MCF 10A (cell line): ENCODE measurements around the gene GUCA1A. TPM values are rescaled to one million over a fixed set of nuclear protein-coding genes. Genes with fewer than 3 reads are reported as not detected.

ENCODE experiments used
- BruUV-seq: library from RNA; stranded (reverse); fragments of 400-500 nt; replicated peaks from 2 replicates; lab custom pipeline; 2021; lab: Mats Ljungman, UMichigan
- CTCF ChIA-PET: fragments of 300-600 bp; sonication (Branson Sonifier 250); formaldehyde crosslinking; extraction: SDS; loops from one replicate; lab custom pipeline; 2021; ENCODE audit warnings: antibody characterized with exemption, inconsistent platforms; lab: Yijun Ruan, JAX
- POLR2A ChIA-PET: fragments of 300-600, 350-650 bp; sonication (Branson Sonifier 250); formaldehyde crosslinking; extraction: SDS; loops from one replicate; lab custom pipeline; 2020; ENCODE audit warnings: antibody characterized with exemption, inconsistent platforms; lab: Yijun Ruan, JAX
- DNase-seq: peaks from one replicate; pipeline ENCODE4 v3.0.0-alpha.2; 2018; ENCODE audit not compliant: unreplicated experiment
- H3K27ac Mint-ChIP-seq: one replicate; pipeline ENCODE4 v1.8.0; 2022; ENCODE audit warnings: mild to moderate bottlenecking, low read depth, mixed read lengths; ENCODE audit not compliant: unreplicated experiment
- H3K27me3 Mint-ChIP-seq: one replicate; pipeline ENCODE4 v1.8.0; 2022; ENCODE audit warnings: mixed read lengths; ENCODE audit not compliant: insufficient read depth, unreplicated experiment
- H3K36me3 Mint-ChIP-seq: one replicate; pipeline ENCODE4 v1.8.0; 2022; ENCODE audit warnings: mild to moderate bottlenecking, moderate library complexity, mixed read lengths; ENCODE audit not compliant: insufficient read depth, unreplicated experiment
- H3K4me1 Mint-ChIP-seq: one replicate; pipeline ENCODE4 v1.8.0; 2022; ENCODE audit warnings: mixed read lengths; ENCODE audit not compliant: insufficient read depth, unreplicated experiment
- H3K4me3 Mint-ChIP-seq: one replicate; pipeline ENCODE4 v1.8.0; 2022; ENCODE audit warnings: mild to moderate bottlenecking, moderate library complexity, mixed read lengths; ENCODE audit not compliant: unreplicated experiment
- H3K9me3 Mint-ChIP-seq: one replicate; pipeline ENCODE4 v1.8.0; 2022; ENCODE audit warnings: mixed read lengths; ENCODE audit not compliant: unreplicated experiment
- CTCF ChIP-seq: fragments of 200-600 bp; IDR thresholded peaks from one replicate; pipeline ENCODE4 v1.8.0; 2022; ENCODE audit warnings: antibody characterized with exemption, mild to moderate bottlenecking; ENCODE audit not compliant: unreplicated experiment
- intact Hi-C: fragments of 100-400 bp; cut with micrococcal nuclease; formaldehyde crosslinking; loops from 2 replicates; pipeline ENCODE4 v1.14.1; 2022
- total RNA-seq: library from RNA; stranded (reverse); gene quantifications from 2 replicates; pipeline ENCODE4 v1.2.3, GENCODE V29; 2022

Gene GUCA1A
- total RNA-seq, 1 experiment from 2014 or later, result not detected

GRCh38 chr6:42158631-42159030, 14.5 kb upstream of the GUCA1A start:
- Mint-ChIP-seq H3K36me3 (no peaks in the 10 kb centered on the region), H3K27ac (no peak overlapping the region), H3K27me3 (no peaks in the 10 kb centered on the region), H3K4me1 (peaks cover 9% of the 10 kb centered on the region), H3K9me3 (no peaks in the 10 kb centered on the region), H3K4me3 (no peak overlapping the region)
- intact Hi-C loops, result no loop called here
- DNase-seq, result no peak
- BruUV-seq, result no TSS peak
- TF ChIP-seq CTCF, result no peak
- ChIA-PET CTCF (interaction anchor here (1.0 kb wide), 1 partner anchor 74 kb away, joined by 4 read pairs; no protein-coding TSS in a partner anchor), POLR2A (interaction anchor here (1.8 kb wide), 1 partner anchor 16 kb away, joined by 5 read pairs; the partner anchor contains the start of gene C6orf132)

- CTCF ChIA-PET, result no interaction called here
- H3K27ac Mint-ChIP-seq, result no peak overlapping the region
- H3K27me3 Mint-ChIP-seq, result no peaks in the 10 kb centered on the region
- H3K9me3 Mint-ChIP-seq, result no peaks in the 10 kb centered on the region
- BruUV-seq, result no TSS peak
- POLR2A ChIA-PET, result interaction anchor here (0.6 kb wide), 1 partner anchor 57 kb away, joined by 3 read pairs; no protein-coding TSS in a partner anchor
- DNase-seq, result no peak
- H3K36me3 Mint-ChIP-seq, result no peaks in the 10 kb centered on the region
- H3K4me1 Mint-ChIP-seq, result peaks cover 5% of the 10 kb centered on the region
- no peak for TF ChIP-seq CTCF
- intact Hi-C loops, result no loop called here
- H3K4me3 Mint-ChIP-seq, result no peak overlapping the region
Observed at GRCh38 chr6:42159431-42160024, 13.6 kb upstream of the GUCA1A start.

GRCh38 chr6:42162384-42162783, 10.8 kb upstream of the GUCA1A start:
- no peaks in the 10 kb centered on the region for H3K9me3 Mint-ChIP-seq
- POLR2A ChIA-PET, result interaction anchor here (1.8 kb wide), 1 partner anchor 20 kb away, joined by 5 read pairs; the partner anchor contains the start of gene C6orf132
- peaks cover 13% of the 10 kb centered on the region for H3K4me1 Mint-ChIP-seq
- no TSS peak for BruUV-seq
- H3K36me3 Mint-ChIP-seq, result no peaks in the 10 kb centered on the region
- no peaks in the 10 kb centered on the region for H3K27me3 Mint-ChIP-seq
- CTCF ChIA-PET, result interaction anchor here (5.2 kb wide), 1 partner anchor 87 kb away, joined by 28 read pairs; no protein-coding TSS in a partner anchor
- H3K27ac Mint-ChIP-seq, result no peak overlapping the region
- no peak for DNase-seq
- no peak for TF ChIP-seq CTCF
- intact Hi-C loops, result no loop called here
- H3K4me3 Mint-ChIP-seq, result no peak overlapping the region

GRCh38 chr6:42162812-42163211, 10.4 kb upstream of the GUCA1A start:
- BruUV-seq, result no TSS peak
- no peak for TF ChIP-seq CTCF
- H3K4me3 Mint-ChIP-seq, result no peak overlapping the region
- ChIA-PET POLR2A (no interaction called here), CTCF (interaction anchor here (0.8 to 5.2 kb wide), 3 partner anchors 13 to 93 kb away, joined by 3 to 28 read pairs (median 3); no protein-coding TSS in a partner anchor)
- H3K36me3 Mint-ChIP-seq, result no peaks in the 10 kb centered on the region
- peaks cover 11% of the 10 kb centered on the region for H3K4me1 Mint-ChIP-seq
- no peak overlapping the region for H3K27ac Mint-ChIP-seq
- DNase-seq, result no peak
- H3K9me3 Mint-ChIP-seq, result no peaks in the 10 kb centered on the region
- no peaks in the 10 kb centered on the region for H3K27me3 Mint-ChIP-seq
- intact Hi-C loops, result no loop called here
